Measurements from ENCODE around the gene IGHMBP2.

- TF ChIP-seq CTCF (IDR thresholded peaks at IDR 0.05; ENCODE audit: borderline replicate concordance, extremely low read depth, low read length, poor library complexity, severe bottlenecking) (no peak), EZH2 (IDR thresholded peaks at IDR 0.05; ENCODE audit: borderline replicate concordance, low read depth, low read length, severe bottlenecking) (no peak)
Measured at GRCh38 chr11:68959465-68960293, 56.0 kb downstream of the IGHMBP2 start.

Measured in DND-41 (cell line).